GM18498 (cell line): ENCODE results near the gene SLC25A34.

Experiments
- ATAC-seq: cut with Tn5 transposase; IDR thresholded peaks from one replicate; pipeline ENCODE4 v1.9.1; 2021; ENCODE audit warnings: mild to moderate bottlenecking, moderate library complexity; ENCODE audit not compliant: unreplicated experiment

Gene SLC25A34

DNA sequence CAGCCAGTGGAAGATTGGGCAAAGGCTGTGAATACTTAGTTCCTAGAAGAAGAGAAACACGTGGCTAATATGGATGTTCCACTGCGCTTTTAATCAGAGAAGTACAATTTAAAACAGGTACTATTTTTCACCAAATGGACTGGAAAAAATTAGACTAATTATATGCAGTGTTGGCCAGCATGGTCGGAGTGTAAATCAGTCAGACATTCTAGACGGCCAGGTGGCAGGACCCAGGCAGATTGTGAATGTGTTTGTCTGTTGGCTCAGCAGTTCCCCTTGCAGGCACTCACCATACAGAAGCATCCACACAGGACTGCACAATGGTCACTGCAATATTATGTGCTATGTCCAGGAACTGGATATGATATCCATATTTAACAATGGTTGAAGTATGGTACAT lies 23.9 kb upstream of the SLC25A34 start:
- ATAC-seq = no peak

DNA sequence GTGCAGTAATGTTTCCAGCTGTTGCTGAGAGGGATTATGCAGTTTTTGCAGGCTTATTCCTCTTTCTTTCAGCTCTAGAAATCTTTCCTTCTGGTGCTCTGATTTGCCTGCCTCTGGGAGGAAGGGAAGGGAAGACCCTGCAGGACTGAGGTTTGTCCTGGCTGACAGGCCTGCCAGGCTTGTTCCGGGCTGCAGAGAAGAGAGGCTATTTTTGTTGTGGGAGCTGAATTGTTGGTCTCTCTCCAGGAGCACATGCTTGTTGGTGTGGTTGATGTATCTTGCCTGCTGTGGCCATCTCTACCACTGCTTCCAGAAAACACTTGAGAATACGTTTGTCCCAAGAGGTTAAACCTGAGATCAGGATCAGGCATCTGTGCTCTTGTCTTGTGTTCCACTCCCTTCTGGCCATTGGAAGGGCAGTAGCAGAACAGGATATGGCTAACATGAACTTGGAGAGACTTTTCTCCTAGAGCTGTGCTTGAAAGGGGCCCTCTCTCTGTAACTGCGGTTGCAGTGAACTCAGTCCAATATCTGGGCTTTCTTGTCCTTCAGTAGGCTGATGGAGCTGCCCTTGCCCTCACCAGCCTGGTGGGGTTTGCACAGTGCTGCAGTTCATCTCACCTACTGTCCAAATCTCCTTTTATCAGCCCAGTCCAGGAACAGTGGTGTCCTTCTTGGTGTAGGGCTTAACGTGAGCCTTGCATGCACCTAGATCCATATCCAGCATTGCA lies 21.5 kb upstream of the SLC25A34 start:
- ATAC-seq = no peak

DNA sequence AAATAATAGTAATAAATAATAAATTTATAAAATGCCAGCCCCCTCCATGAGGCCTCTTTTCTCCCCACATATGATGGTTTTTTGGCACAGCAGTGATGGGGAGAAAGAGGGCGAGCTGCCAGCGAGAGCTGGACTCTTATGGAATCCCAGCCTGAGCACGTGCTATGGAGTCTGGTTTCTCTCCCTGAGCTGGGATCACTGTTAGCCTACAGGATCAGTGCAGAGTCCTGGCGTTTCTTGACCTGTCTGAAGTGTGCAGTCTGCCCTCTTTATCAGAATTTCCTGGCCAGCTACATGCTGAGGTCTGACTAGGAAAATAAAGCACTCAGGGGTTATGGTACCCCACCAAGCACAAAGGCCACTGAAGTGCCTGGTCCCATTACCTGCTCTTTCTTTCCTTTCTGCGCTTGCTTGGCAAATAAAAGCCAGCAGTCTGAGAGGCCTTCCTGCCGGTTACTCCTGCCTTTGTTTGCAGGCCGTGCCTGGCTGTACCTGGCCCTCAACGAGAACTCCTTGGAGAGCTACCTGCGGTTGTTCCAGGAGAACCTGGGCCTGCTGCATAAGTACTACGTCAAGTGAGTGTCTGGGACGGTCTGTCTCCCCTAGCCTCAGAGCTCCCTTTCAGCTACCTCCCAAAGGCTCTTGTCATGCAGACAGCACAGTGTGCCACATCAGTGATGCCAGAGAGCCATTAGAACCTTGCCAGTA lies 18.5 kb upstream of the SLC25A34 start:
- no peak for ATAC-seq

DNA sequence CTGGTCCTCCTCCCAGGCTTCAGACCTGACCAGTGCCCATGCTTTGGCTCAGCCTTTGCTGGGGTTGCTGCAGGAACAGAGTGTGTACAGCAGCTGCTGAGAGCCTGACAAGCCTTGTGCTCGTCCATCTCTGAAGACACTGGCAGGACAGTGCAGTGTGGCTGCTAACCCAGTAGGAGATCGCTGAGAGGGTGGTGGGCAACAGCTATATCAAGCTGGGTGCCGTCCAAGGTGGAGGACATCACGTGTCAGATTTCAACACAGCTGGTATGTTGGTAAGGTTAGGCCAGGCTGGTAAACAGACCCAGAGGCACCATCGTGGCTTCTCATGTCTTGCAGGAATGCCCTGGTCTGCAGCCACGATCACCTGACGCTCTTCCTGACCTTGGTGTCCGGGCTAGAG lies 17.9 kb upstream of the SLC25A34 start:
- no peak for ATAC-seq

DNA sequence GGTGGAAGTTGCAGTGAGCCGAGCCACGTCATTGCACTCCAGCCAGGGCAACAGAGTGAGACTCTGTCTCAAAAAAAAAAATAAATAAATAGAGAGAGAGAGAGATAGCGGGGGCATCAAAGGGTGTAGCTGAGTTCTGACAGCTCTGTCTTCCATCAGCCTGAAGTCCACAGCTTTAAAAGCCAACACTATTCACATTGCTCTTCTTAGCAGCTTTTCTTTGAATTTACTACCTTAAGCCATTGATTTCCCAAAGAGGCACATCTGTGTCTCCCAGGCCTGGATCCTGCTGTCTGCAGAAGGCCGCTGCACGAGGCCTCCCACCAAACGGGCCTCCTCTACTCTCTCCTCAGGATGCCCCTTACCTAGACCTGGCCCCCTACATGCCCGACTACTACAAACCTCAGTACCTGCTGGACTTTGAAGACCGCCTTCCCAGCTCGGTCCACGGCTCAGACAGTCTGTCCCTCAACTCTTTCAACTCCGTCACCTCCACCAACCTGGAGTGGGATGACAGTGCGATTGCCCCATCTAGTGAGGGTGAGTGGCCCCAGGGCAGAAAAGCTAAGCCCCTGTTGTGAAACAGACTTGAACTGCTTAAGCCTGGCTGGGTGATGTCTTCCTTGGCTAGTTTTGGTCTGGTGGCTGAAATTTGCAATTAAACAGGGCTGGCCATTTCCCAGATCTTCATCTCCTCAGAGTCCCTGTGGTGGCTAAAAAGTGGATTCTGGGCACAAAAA lies 16.5 kb upstream of the SLC25A34 start:
- ATAC-seq = no peak

DNA sequence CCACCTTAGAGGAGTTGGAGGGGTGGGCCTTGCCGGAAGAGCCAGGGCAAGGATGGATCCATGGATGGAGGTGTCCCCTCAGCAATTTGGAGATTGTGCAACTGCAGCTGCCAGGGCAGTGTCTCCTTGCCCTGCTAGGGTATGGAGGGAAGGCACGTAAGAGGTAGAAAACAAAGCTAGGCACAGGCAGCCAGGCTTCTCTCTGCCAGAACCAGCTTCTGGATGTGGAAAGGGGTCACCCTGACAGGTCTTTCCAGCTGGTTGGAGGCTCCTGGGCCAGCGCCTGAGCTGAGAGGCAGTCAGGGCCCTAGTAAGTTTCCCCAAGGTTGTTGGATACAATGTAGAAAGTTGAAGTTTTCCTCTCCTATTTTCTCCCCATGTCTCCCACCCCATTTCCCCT lies 15.2 kb upstream of the SLC25A34 start:
- ATAC-seq = no peak

DNA sequence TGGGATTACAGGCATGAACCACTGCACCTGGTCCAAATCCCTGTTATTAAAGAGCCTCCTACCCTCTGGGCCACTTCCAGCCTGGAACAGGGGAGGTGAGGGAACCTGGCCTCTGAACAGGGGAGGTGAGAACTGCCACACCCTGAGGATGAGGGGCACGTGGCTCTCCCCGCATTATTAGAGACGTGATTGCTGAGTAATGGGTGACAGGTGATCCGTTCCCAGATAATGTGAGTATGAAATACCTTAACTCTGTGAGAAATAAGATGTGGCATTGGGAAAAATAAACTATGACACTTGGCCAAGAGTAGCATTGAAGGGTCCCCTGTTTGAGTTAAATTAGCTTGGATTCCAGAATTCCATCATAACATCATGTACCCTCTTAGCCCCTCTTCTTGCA lies 13.6 kb upstream of the SLC25A34 start:
- no peak for ATAC-seq

DNA sequence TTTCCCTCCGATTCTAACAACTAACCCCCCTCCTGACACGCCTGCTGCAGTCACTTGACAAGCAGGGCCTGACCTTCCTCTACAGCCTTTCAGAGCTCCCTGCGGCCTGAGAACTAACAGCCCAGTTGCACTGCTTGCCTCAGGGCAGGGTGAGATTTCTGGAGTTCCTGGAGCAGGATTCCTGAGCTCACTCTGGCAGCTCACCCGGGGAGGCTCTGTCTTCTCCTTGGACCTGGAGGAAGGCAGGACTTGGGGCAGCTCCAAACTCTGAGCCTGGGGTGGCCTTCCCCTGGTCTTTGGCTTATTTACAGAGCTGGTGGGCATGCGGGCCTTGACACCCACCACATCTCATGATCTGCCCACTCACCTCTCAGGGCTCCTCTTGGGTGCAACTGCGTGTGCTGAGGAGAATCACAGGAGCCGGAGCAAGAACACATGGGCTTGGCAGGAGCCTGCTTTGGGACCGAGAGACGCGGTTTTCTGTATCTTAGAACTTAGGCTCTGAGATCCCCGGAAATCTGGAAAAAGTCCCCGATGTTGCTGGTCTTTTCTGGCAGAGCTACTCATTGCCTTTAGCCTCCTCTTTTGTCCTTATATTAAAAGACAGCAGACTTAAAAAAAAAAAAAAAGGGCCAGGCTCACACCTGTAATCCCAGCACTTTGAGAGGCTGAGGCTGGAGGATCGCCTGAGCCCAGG lies 13.1 kb upstream of the SLC25A34 start:
- ATAC-seq = no peak

DNA sequence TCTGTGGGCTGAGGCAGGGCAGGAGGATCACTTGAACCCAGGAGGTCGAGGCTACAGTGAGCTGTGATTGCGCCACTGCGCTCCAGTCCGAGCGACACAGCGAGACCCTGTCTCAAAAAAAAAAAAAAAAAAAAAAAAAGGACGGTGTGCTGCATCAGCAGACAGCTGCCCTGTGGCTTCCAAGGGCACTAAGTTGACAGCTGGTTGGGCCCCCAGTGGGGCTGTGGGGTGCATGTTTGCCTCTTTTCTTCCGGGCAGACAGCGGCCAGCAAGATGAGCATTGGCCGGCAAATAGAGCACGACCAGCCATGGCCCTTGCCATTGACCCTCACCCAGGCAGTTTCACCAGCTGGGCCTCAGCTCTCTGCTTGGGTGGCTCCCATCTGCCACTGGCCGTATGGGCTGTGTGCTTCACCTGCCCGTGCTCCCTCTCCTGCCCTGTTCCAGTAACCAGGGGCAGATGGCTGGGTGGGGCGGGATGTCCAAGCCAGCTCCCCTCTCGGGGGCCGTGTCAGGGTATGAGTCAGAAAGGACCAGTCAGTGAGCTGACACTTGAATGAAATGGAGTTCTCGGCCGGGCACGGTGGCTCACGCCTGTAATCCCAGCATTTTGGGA lies 12.3 kb upstream of the SLC25A34 start:
- no peak for ATAC-seq

DNA sequence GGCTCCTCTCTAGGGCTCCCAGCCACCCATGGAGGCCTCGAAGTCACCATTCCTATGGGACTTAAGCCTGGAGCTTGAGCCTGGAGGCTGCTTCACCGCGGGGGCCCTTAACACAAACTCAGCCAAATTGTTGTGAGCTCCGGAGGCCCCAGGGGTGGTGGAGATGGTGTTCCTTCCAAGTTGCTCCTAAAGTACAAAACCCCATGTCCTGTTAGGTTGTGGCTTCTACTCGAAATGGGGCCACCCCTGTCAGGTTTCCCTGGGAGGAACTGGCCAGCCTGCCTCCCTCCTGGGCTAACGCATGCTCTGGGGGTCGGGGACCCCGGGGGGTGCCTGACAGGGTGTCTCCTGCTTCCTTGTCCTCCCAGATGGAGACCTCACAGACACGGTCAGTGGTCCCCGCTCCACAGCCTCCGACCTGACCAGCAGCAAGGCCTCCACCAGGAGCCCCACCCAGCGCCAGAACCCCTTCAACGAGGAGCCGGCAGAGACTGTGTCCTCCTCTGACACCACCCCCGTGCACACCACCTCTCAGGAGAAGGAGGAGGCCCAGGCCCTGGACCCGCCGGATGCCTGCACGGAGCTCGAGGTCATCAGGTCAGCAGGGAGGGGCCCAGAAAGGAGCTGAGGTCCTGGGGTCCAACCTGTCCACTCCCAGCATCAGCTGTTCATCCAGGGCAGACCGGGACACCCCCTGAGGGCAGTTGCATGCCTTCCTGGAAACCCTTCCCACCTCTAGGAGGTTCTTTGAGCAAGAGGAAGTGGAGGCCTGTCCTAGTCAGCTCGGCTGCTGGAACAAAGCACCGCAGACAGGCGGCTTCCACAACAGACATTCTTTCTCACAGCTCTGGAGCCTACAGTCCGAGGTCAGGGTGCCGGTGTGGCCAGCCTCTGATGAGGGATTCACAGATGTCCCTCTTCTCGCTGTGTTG lies 10.8 kb upstream of the SLC25A34 start:
- no peak for ATAC-seq

DNA sequence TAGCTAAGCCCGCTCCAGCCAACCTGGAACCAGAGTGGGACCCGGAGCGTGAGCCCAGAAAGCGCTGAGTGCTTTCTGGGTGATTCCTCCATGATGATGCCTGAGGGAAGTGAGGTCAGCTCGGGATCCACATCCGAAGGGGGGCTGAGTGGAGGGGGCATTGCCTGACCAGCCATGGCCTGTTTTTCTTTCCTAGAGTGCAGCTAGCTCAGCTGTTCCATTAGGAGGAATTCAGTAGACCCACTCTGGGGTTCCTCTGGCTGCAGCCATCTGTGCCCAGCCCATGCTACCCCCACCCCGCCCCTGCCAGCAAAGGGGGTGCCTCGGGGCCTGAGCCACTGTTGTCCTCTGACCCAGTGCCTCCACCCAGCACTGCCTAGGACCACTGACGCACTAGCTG lies 9.6 kb upstream of the SLC25A34 start:
- no peak for ATAC-seq

DNA sequence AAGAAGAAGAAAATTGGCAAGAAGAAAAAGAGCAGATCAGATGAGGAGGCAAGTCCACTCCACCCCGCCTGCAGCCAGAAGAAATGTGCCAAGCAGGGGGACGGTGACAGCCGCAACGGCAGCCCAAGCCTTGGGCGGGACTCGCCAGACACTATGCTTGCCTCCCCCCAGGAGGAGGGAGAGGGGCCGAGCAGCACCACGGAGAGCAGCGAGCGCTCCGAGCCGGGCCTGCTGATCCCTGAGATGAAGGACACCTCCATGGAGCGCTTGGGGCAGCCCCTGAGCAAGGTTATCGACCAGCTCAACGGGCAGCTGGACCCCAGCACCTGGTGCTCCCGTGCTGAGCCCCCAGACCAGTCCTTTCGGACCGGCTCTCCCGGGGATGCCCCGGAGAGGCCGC lies 9.0 kb upstream of the SLC25A34 start:
- ATAC-seq = no peak

DNA sequence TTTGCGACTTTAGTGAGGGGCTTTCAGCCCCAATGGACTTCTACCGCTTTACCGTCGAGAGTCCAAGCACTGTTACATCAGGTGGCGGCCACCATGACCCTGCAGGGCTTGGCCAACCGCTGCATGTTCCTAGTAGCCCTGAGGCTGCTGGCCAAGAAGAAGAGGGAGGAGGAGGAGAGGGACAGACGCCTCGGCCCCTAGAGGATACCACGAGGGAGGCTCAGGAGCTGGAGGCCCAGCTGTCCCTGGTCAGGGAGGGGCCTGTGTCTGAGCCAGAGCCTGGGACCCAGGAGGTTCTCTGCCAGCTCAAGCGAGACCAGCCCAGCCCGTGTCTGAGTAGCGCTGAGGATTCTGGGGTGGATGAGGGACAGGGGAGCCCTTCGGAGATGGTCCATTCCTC lies 8.6 kb upstream of the SLC25A34 start:
- ATAC-seq = no peak

DNA sequence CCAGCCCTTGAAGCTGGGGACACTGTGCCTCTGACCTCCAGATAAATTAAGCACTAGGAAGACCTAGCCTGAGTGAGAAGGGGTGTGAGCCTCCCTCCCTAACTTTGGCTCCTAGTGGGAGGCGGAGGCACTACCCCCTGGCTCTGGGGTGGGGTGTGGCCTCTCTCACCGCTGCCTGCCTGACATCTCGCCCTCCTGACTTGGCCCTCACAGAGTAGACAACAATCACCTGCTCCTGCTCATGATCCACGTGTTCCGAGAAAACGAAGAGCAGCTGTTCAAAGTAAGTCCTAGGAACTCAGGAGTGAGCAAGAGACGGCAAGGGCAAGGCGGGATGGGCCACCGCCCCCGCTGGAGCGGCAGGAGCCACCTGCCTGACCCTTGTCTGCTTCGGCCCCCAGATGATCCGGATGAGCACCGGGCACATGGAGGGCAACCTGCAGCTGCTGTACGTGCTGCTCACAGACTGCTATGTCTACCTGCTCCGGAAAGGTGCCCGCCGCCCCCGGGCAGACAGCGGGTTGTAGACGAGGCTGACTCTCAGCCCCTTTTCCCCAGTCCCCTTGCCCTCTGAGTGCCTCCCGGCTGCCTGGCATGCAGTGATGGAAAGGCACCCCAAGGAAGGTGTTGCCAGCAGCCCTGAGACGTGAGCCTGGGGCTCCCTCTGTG lies 8.1 kb upstream of the SLC25A34 start:
- ATAC-seq = no peak

DNA sequence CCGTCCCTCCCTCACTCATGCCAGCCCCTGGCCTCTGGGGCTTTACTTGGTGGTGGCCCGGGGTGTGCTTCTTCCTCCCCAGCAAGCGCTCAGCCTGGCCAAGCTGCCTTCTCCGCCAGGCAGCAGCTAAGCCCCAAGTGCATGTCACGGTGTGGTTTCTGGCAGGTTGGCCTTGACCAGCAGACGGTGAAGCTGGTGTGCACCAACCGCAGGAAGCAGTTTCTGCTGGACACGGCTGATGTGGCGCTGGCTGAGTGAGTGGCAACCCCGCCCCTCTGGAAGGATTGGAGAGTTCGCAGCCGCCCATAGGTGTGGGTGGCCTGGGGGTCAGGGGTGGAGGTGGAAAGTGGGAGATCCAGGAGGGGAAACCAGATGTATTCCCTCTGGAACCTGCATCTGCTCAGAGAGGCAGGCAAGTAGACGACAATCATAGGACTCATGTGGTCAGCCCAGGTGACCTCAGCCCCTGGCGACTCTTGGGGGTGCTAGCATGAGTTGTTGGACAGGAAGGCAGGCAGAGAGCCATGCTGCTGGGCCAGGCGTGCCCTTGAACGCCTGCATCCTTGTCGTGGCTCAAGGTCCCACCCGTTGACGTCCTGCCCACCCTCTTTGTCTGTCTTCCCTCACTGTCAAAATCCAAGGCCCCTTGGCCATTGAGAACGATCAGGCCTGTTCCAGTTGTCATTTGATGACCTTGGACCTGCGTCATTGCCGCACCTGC lies 7.0 kb upstream of the SLC25A34 start:
- no peak for ATAC-seq

DNA sequence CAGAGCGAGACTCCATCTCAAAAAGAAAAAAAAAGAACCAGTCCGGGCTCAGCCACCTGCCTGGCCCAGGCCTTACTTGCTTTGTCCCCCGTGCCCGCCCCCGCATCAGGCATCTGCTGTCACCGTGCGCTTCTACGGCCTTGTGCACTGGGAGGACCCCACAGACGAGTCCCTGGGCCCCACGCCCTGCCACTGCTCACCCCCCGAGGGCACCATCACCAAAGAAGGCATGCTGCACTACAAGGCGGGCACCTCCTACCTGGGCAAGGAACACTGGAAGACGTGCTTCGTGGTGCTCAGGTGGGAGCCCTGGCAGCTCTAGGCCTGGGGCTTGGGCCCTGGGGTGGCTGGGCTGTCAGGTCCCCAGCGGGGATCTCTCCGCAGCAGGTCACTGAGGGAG lies 5.6 kb upstream of the SLC25A34 start:
- no peak for ATAC-seq

DNA sequence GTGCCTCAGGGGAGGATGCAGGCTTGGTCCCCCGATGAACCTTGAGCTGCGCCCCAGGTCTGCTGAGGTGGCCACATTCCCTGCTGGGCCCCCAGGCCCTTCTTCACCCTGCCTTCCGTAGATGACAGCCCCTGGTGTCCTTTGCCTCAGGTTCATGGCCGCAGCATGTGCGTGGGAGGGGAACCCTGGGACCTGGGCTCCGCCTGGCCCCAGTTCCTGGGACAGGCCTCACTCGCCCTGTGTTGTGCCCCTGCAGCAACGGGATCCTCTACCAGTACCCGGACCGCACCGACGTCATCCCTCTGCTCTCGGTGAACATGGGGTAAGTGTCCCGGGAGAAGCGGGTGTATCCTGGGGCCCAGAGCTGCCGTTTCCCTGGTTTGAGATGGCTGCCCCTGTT lies 5.1 kb upstream of the SLC25A34 start:
- ATAC-seq = no peak

DNA sequence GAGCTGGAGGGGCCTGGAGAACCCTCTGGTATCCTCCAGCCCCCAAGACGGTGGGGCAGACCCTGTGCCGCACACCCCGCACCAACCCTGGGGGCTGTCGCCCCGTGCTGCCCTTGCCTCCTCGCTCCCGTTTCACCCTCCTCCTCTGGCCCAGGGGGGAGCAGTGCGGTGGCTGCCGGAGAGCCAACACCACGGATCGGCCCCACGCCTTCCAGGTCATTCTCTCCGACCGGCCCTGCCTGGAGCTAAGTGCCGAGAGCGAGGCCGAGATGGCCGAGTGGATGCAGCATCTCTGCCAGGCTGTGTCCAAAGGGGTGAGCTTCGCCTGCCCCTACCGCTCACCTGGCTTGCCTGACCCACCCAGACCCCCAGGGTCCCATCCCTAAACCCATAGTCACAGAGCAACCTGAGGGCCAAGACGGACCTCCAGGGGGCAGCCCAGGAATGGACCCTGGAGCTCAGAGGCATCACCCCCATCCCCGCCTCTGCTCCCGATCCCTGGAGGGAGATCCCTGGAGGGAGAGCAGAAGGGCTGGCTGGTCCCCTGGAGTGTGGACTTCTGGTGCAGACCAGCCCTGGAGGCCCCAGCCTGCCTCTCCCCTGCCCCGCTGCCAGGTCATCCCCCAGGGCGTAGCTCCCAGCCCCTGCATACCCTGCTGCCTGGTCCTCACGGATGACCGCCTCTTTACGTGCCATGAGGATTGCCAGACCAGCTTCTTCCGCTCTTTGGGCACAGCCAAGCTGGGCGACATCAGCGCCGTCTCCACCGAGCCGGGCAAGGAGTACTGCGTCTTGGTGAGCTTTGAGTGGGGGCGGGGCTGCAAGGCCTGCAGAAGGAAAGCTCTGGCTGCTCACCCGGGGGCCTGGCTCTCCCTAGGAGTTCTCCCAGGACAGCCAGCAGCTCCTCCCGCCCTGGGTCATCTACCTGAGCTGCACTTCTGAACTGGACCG lies 4.0 kb upstream of the SLC25A34 start:
- no peak for ATAC-seq
